Brain microvascular endothelial cell (primary cell): ENCODE data around the gene GALNTL6.

Experiments used
- DNase-seq: peaks from one replicate; pipeline ENCODE4 v3.0.0-alpha.2; 2020
- H3K27ac ChIP-seq: fragments of 250-450 bp; sonication (Bioruptor Pico); 2 replicates; pipeline ENCODE4 v1.5.1; 2020; ENCODE audit warnings: mild to moderate bottlenecking, moderate library complexity
- H3K27me3 ChIP-seq: fragments of 250-450 bp; sonication (Bioruptor Pico); replicated peaks from 2 replicates; pipeline ENCODE4 v1.5.1; 2020; ENCODE audit warnings: mild to moderate bottlenecking
- H3K36me3 ChIP-seq: fragments of 250-450 bp; sonication (Bioruptor Pico); replicated peaks from 2 replicates; pipeline ENCODE4 v1.5.1; 2020; ENCODE audit warnings: mild to moderate bottlenecking
- H3K4me3 ChIP-seq: 2 replicates; pipeline ENCODE4 v1.5.1; 2011; ENCODE audit warnings: low read depth, mild to moderate bottlenecking, control low read depth, low read length, moderate library complexity
- in situ Hi-C: cut with HindIII; loops from 2 replicates; pipeline ENCODE4 v1.10.0; 2017; ENCODE audit warnings: low sequenced_read_pairs, low pct_ligation_motif_present
- TF ChIP-seq, protein P1 (sequence below): IDR thresholded peaks from 2 replicates; pipeline ENCODE4 v1.5.1; 2011; ENCODE audit warnings: low read depth, mild to moderate bottlenecking, moderate library complexity, low read length, control low read depth, inconsistent platforms; ENCODE audit errors: missing control alignments

Gene GALNTL6

GRCh38 chr4:172007889-172008288 is 194.7 kb downstream of the GALNTL6 start:
- in situ Hi-C loops = no loop called here
- Histone ChIP-seq H3K27me3 (no peaks in the 10 kb centered on the region), H3K4me3 (no peak overlapping the region), H3K36me3 (no peaks in the 10 kb centered on the region), H3K27ac (no peak overlapping the region)
- no peak for DNase-seq
- TF ChIP-seq, protein P1, sequence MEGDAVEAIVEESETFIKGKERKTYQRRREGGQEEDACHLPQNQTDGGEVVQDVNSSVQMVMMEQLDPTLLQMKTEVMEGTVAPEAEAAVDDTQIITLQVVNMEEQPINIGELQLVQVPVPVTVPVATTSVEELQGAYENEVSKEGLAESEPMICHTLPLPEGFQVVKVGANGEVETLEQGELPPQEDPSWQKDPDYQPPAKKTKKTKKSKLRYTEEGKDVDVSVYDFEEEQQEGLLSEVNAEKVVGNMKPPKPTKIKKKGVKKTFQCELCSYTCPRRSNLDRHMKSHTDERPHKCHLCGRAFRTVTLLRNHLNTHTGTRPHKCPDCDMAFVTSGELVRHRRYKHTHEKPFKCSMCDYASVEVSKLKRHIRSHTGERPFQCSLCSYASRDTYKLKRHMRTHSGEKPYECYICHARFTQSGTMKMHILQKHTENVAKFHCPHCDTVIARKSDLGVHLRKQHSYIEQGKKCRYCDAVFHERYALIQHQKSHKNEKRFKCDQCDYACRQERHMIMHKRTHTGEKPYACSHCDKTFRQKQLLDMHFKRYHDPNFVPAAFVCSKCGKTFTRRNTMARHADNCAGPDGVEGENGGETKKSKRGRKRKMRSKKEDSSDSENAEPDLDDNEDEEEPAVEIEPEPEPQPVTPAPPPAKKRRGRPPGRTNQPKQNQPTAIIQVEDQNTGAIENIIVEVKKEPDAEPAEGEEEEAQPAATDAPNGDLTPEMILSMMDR = no peak

GRCh38 chr4:172009446-172010230 is 196.4 kb downstream of the GALNTL6 start:
- no peak overlapping the region for H3K27ac ChIP-seq
- no peaks in the 10 kb centered on the region for H3K36me3 ChIP-seq
- DNase-seq = no peak
- TF ChIP-seq, protein P1 = no peak
- H3K27me3 ChIP-seq = no peaks in the 10 kb centered on the region
- no peak overlapping the region for H3K4me3 ChIP-seq
- in situ Hi-C loops = no loop called here

DNA sequence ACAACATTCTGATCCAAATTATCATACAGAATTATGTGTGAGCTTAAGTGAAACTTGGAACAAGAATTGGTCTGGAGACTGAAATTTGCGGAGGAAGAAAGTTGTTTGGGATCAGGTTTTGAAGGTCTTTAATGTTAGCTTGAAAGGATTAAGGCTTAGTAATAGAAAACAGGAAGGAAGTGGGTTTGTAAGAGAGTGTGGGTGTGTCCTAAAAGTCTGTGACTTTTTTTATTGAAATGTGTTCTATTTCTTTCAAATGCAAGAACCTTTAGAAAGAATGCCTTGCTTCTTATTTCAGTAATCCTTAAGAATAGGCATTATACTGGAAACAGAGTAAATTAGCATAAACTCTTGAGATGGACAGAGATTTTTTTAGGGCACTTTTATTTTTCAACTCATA is 198.0 kb downstream of the GALNTL6 start:
- Histone ChIP-seq H3K27me3 (no peaks in the 10 kb centered on the region), H3K27ac (no peak overlapping the region), H3K4me3 (no peak overlapping the region), H3K36me3 (no peaks in the 10 kb centered on the region)
- TF ChIP-seq, protein P1 = no peak
- in situ Hi-C loops = no loop called here
- DNase-seq = no peak

- in situ Hi-C loops = no loop called here
- no peaks in the 10 kb centered on the region for H3K36me3 ChIP-seq
- DNase-seq = no peak
- no peak overlapping the region for H3K4me3 ChIP-seq
- no peak overlapping the region for H3K27ac ChIP-seq
- TF ChIP-seq, protein P1 = no peak
- H3K27me3 ChIP-seq = no peaks in the 10 kb centered on the region
These were observed 205.2 kb downstream of the GALNTL6 start for GRCh38 chr4:172018358-172018757.

- no peak for DNase-seq
- TF ChIP-seq, protein P1 = no peak
- H3K4me3 ChIP-seq = no peak overlapping the region
- no peak overlapping the region for H3K27ac ChIP-seq
- in situ Hi-C loops = no loop called here
- no peaks in the 10 kb centered on the region for H3K36me3 ChIP-seq
- H3K27me3 ChIP-seq = no peaks in the 10 kb centered on the region
These were observed 222.4 kb downstream of the GALNTL6 start for GRCh38 chr4:172035562-172035961.

DNA sequence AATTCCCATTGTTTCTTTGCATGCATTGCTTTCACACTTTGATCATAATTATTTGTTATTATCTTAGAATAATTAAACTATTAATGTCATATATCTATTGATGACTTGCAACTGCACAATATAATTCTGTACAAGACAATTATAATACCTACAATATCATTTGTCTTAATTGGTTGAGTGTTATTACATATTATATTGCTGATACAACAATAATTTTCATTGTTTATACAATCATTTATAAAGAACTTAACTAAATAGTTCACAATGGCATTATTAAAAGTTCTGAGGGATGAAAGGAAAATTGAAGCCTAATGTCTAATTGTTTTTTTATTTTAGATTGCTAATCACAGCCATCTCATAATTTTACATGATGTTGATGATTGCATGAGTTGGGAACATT is 227.6 kb downstream of the GALNTL6 start:
- TF ChIP-seq, protein P1 = no peak
- no peak for DNase-seq
- in situ Hi-C loops = no loop called here
- Histone ChIP-seq H3K36me3 (no peaks in the 10 kb centered on the region), H3K27me3 (no peaks in the 10 kb centered on the region), H3K4me3 (no peak overlapping the region), H3K27ac (no peak overlapping the region)
